GM18907 (cell line): ENCODE results near the gene TAS2R42.

Source experiments
- ATAC-seq: cut with Tn5 transposase; IDR thresholded peaks from one replicate; pipeline ENCODE4 v1.9.1; 2021; ENCODE audit warnings: mild to moderate bottlenecking, moderate library complexity; ENCODE audit not compliant: unreplicated experiment

TAS2R42 gene

DNA sequence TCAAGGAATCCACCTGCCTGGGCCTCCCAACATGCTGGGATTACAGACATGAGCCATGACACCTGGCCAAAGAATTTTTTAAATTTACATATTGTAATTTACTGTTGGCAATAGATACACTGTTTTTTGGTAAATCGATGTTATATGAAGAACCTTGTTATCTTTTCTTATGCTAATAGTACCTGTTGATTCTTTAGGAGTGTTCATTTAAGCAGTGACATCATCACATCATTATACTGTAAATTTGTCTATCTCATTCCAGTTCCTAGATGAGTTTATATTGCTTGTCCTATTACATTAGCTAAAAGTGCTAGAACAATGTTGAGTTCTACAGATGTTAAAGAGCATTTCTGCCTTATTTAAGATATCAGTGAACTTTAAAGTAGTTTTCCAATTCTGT is 39.3 kb downstream of the TAS2R42 start:
- ATAC-seq: no peak

DNA sequence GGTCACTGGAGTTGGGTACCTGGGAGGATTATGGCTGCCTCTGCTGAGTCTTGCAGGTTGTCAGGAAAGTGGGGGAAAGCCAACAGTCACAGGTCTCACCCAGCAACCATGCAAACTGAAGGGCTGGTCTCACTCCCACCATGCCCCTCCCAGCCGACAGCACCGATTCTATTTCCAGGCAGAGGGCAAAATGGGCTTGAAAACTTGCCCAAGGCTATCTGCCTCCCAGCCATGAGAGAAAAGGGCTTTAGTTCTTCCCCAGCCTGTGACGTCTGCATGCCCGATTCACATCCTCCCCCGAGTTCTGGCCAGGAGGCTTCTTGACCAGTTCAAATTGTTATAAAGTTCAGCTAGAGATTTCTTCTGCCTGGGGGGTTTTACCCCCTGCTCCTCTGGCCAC is 42.4 kb downstream of the TAS2R42 start:
- ATAC-seq: no peak

DNA sequence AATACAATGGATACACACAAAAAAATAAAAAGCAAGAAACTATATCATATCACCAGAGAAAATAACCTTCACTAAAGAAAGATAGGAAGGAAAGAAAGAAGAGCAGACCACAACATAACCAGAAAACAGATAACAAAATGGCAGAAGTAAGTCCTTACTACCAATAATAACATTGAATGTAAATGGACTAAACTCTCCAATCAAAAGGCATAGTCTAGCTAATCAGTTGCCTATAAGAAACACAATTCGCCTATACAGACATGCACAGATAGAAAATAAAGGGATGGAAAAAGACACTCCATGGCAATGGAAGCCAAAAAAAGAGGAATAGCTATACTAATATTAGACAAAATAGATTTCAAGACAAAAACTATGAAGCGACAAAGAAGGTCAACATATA is 43.4 kb downstream of the TAS2R42 start:
- ATAC-seq: no peak

DNA sequence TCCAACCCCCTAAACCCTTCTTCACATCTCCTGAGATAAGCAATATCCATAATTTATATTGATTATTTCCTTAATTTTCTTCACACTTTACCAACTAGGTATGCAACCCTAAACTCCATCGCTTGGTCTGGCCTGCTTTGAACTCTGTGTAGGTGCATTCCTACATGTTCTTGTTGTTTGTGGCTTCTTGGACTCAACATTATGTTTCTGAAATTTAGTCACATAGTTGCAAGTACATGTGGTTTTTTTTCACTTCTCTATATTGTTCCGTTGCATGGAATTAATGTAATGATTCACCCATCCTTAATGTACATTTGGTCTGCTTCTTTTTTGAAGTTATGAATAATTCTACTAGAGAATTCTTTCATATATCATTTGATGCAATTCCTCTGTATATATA is 50.7 kb downstream of the TAS2R42 start:
- no peak for ATAC-seq
